Tibial nerve (tissue), 4 donors: Measurements from ENCODE around the gene IL10RA. TPM values are rescaled to one million over a fixed set of nuclear protein-coding genes. Genes with fewer than 3 reads are reported as not detected.

Experiments used
- DNase-seq, 2 donors: peaks; one replicate each; pipeline ENCODE4 v3.0.0-alpha.2; 2019; ENCODE audit warnings: low spot score in 2 of 2
- H3K27ac ChIP-seq, 4 donors: fragments of 200-600 bp; sonication (generic) in 3 of 4; one replicate each; pipeline ENCODE4 v1.5.1; 2017 to 2019; ENCODE audit warnings: mild to moderate bottlenecking in 1 of 4
- H3K27me3 ChIP-seq, 2 donors: fragments of 200-600 bp; sonication (generic) in 1 of 2; one replicate each; pipeline versions ENCODE4 v1.5.1 to v1.6.0; 2017 to 2019
- H3K36me3 ChIP-seq, 3 donors: fragments of 200-600 bp; sonication (generic); one replicate each; pipeline ENCODE4 v1.5.1; 2018 to 2019
- H3K4me1 ChIP-seq, 4 donors: fragments of 200-600 bp; sonication (generic) in 3 of 4; one replicate each; pipeline ENCODE4 v1.5.1; 2017 to 2019
- H3K4me3 ChIP-seq, 4 donors: fragments of 200-600 bp; sonication (generic) in 3 of 4; one replicate each; pipeline ENCODE4 v1.5.1; 2017 to 2019; ENCODE audit warnings: mild to moderate bottlenecking in 1 of 4, moderate library complexity in 1 of 4
- H3K9me3 ChIP-seq, 4 donors: fragments of 200-600 bp; sonication (generic) in 3 of 4; one replicate each; pipeline ENCODE4 v1.5.1; 2017 to 2019
- CTCF ChIP-seq, 5 experiments: fragments of 200-600 bp in 3 of 5; fragments of 450-650 bp in 2 of 5; sonication (generic) in 3 of 5; IDR thresholded peaks; one replicate each; pipeline ENCODE4 v1.5.1; 2016 to 2019; ENCODE audit warnings: antibody characterized with exemption in 5 of 5, mild to moderate bottlenecking in 3 of 5, moderate library complexity in 2 of 5
- EP300 ChIP-seq, 2 donors: sonication (generic); formaldehyde crosslinking; IDR thresholded peaks; one replicate each; pipeline ENCODE4 v1.6.1; 2017; ENCODE audit warnings: antibody characterized with exemption in 2 of 2, mild to moderate bottlenecking in 1 of 2
- POLR2A ChIP-seq, 2 donors: fragments of 450-650 bp; IDR thresholded peaks; one replicate each; pipeline ENCODE4 v1.6.1; 2017; ENCODE audit warnings: antibody characterized with exemption in 2 of 2, mild to moderate bottlenecking in 2 of 2, moderate library complexity in 2 of 2
- WGBS, 2 donors: methylation state at CpG; one replicate each; pipeline ENCODE4 v1.1.5; 2018; 5-methylcytosine and 5-hydroxymethylcytosine counted together
- total RNA-seq, 4 donors: library from RNA; depleted of rRNA; stranded (reverse); fragments of >200 nt; gene quantifications; one replicate each; pipeline ENCODE4 v1.1.0, GENCODE V29; 2016

The IL10RA gene
- total RNA-seq, 4 donors from 2014 or later: 16.7 to 42.0 (median 25.9) TPM

DNA sequence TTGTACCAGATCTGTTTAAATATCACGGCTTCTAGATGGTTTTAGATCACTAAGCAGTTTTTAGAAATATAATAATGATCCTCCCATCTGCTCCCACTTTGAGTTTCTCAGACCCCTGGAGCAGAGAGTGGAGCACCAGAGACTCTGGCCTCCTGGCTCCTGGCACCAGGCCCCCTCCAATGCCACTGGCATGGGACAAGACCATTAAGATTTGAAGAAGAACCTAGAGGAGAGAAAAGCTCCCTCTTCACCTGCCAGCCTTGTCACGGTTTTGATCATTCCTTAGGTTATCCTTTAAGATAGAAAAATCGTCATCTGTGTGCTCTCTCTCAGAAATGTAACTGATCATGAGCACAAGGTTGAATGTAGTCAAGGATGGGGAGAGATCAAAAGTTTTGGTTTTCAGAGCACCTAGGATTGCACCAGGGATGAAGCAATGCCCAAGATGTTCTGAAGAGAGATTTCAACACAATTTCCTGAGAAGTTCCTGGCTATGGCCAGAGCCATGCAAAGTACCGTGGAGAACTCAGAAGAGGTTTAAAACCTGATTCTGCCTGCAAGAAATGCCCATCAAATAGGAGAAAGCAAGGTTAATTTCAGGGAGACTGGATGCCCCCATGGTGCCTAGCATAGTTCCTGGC is 22.2 kb downstream of the IL10RA start:
- TF ChIP-seq CTCF (IDR thresholded peaks at IDR 0.05) (no peak), EP300 (IDR thresholded peaks at IDR 0.05) (no peak)
- Histone ChIP-seq H3K9me3 (peaks cover 0 to 7% (median 0%) of the 10 kb centered on the region in 4 donors), H3K27ac (peak overlapping the region in 3 of 4 donors; percentile 14 to 80 (median 43)), H3K27me3 (peaks cover 0 to 3% of the 10 kb centered on the region in 2 donors), H3K4me1 (peaks cover 0 to 50% (median 0%) of the 10 kb centered on the region in 4 donors), H3K36me3 (no peaks in the 10 kb centered on the region), H3K4me3 (no peak overlapping the region)
- no peak for DNase-seq
- WGBS, 2 donors: 75 to 83% methylated on average over 4 of the region's 4 CpGs

- WGBS, 2 donors: 55 to 64% methylated on average over 9 of the region's 9 CpGs
- TF ChIP-seq POLR2A (IDR thresholded peaks at IDR 0.05): no peak
- no peak for TF ChIP-seq CTCF (IDR thresholded peaks at IDR 0.05)
- no peak for TF ChIP-seq EP300 (IDR thresholded peaks at IDR 0.05)
- Histone ChIP-seq H3K27ac (peak overlapping the region in 3 of 4 donors; percentile 73 to 80 (median 77)), H3K4me1 (peaks cover 0 to 50% (median 0%) of the 10 kb centered on the region in 4 donors), H3K9me3 (no peaks in the 10 kb centered on the region), H3K36me3 (no peaks in the 10 kb centered on the region), H3K4me3 (no peak overlapping the region), H3K27me3 (peaks cover 0 to 3% of the 10 kb centered on the region in 2 donors)
- DNase-seq: no peak
Measured at GRCh38 chr11:118009864-118010737, 23.9 kb downstream of the IL10RA start.

- Histone ChIP-seq H3K4me3 (no peak overlapping the region), H3K4me1 (peaks cover 0 to 57% (median 0%) of the 10 kb centered on the region in 4 donors), H3K27ac (peak overlapping the region in 3 of 4 donors; percentile 75 to 80 (median 77)), H3K36me3 (no peaks in the 10 kb centered on the region), H3K9me3 (no peaks in the 10 kb centered on the region), H3K27me3 (peaks cover 0 to 3% of the 10 kb centered on the region in 2 donors)
- TF ChIP-seq EP300 (IDR thresholded peaks at IDR 0.05) (peak in 1 of 2 donors; percentile 65), POLR2A (IDR thresholded peaks at IDR 0.05) (no peak)
- peak in 1 of 2 donors; percentile 54 for DNase-seq
- WGBS, 2 donors: 72 to 74% methylated on average over 19 to 21 of the region's 21 CpGs
Measured at GRCh38 chr11:118010738-118011461, 24.7 kb downstream of the IL10RA start.

- H3K4me1 ChIP-seq: peaks cover 0 to 57% (median 0%) of the 10 kb centered on the region in 4 donors
- DNase-seq: no peak
- WGBS, 2 donors: 63 to 70% methylated on average over 7 of the region's 7 CpGs
- H3K4me3 ChIP-seq: no peak overlapping the region
- peak overlapping the region in 3 of 4 donors; percentile 57 to 75 (median 69) for H3K27ac ChIP-seq
- H3K36me3 ChIP-seq: no peaks in the 10 kb centered on the region
- TF ChIP-seq EP300 (IDR thresholded peaks at IDR 0.05): no peak
- H3K9me3 ChIP-seq: peaks cover 0 to under 1% (median 0%) of the 10 kb centered on the region in 4 donors
- H3K27me3 ChIP-seq: peaks cover 0 to 3% of the 10 kb centered on the region in 2 donors
Measured at GRCh38 chr11:118012083-118012669, 26.0 kb downstream of the IL10RA start.

DNA sequence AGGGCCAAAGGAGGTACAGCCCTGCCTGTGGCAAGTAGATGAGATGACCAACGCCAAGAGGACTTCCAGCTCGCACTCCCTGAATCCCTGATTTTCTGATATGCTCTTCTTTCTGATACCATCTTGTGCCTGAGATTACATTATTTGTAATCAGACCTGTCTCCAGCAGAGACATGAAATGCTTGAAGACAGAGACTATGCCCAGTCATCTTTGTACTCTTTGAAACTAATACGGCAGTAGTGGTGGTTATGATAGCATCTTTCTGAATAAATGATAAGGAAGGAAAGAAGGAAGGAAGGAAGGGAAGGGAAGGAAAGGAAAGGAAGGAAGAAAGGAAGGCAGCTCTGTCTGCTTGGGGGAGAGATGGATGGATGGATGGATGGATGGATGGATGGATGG is 27.8 kb downstream of the IL10RA start:
- Histone ChIP-seq H3K4me1 (peaks cover 0 to 41% (median 0%) of the 10 kb centered on the region in 4 donors), H3K36me3 (no peaks in the 10 kb centered on the region), H3K4me3 (no peak overlapping the region), H3K27ac (no peak overlapping the region), H3K9me3 (peaks cover 0 to 10% (median 0%) of the 10 kb centered on the region in 4 donors), H3K27me3 (no peaks in the 10 kb centered on the region)
- TF ChIP-seq CTCF (IDR thresholded peaks at IDR 0.05) (no peak), POLR2A (IDR thresholded peaks at IDR 0.05) (no peak), EP300 (IDR thresholded peaks at IDR 0.05) (no peak)
- 94 to 97% methylated on average over 3 of the region's 3 CpGs for WGBS, 2 donors
- DNase-seq: no peak
